ENCODE data around the gene SVOP.
"Not testable (repeated sequence)": the region's sequence is repeated elsewhere in the genome, so short reads cannot be mapped to it uniquely, and the experiment has no call there.

SVOP gene

GRCh38 chr12:109033239-109034196 is 12.7 kb upstream of the SVOP start:
- DNase-seq (ENCODE audit: low read depth), result no peak

- no peak for DNase-seq (ENCODE audit: low read depth)
These were observed 8.5 kb upstream of the SVOP start for GRCh38 chr12:109029411-109029810.

- not testable (repeated sequence) for DNase-seq (ENCODE audit: low read depth)
These were observed 7.8 kb upstream of the SVOP start for GRCh38 chr12:109028624-109029023.

GRCh38 chr12:109027767-109028166 is 6.9 kb upstream of the SVOP start:
- DNase-seq (ENCODE audit: low read depth), result no peak

GRCh38 chr12:109020146-109020795 is 597 bp downstream of the SVOP start:
- DNase-seq (ENCODE audit: low read depth), result no peak

- no peak for DNase-seq (ENCODE audit: low read depth)
These were observed 2.6 kb downstream of the SVOP start for GRCh38 chr12:109018296-109018695.

- DNase-seq (ENCODE audit: low read depth), result no peak
These were observed 3.9 kb downstream of the SVOP start for GRCh38 chr12:109016978-109017377.

- no peak for DNase-seq (ENCODE audit: low read depth)
These were observed 4.9 kb downstream of the SVOP start for GRCh38 chr12:109016016-109016415.

GRCh38 chr12:109014984-109015765 is 5.7 kb downstream of the SVOP start:
- DNase-seq (ENCODE audit: low read depth), result no peak

GRCh38 chr12:109010259-109010658 is 10.6 kb downstream of the SVOP start:
- DNase-seq (ENCODE audit: low read depth), result no peak

- DNase-seq (ENCODE audit: low read depth), result no peak
These were observed 11.1 kb downstream of the SVOP start for GRCh38 chr12:109009766-109010165.

GRCh38 chr12:109004017-109004416 is 16.9 kb downstream of the SVOP start:
- DNase-seq (ENCODE audit: low read depth), result no peak

GRCh38 chr12:108996320-108996719 is 24.5 kb downstream of the SVOP start:
- no peak for DNase-seq (ENCODE audit: low read depth)

- DNase-seq (ENCODE audit: low read depth), result no peak
These were observed 25.4 kb downstream of the SVOP start for GRCh38 chr12:108995370-108995992.

- DNase-seq (ENCODE audit: low read depth), result not testable (repeated sequence)
These were observed 30.8 kb downstream of the SVOP start for GRCh38 chr12:108990103-108990502.

GRCh38 chr12:108989376-108989775 is 31.5 kb downstream of the SVOP start:
- no peak for DNase-seq (ENCODE audit: low read depth)

- no peak for DNase-seq (ENCODE audit: low read depth)
These were observed 35.1 kb downstream of the SVOP start for GRCh38 chr12:108985750-108986149.

- DNase-seq (ENCODE audit: low read depth), result no peak
These were observed 37.6 kb downstream of the SVOP start for GRCh38 chr12:108983227-108983626.

- DNase-seq (ENCODE audit: low read depth), result no peak
These were observed 38.1 kb downstream of the SVOP start for GRCh38 chr12:108982621-108983219.

- no peak for DNase-seq (ENCODE audit: low read depth)
These were observed 39.0 kb downstream of the SVOP start for GRCh38 chr12:108981835-108982234.

- peak; percentile 24 for DNase-seq (ENCODE audit: low read depth)
These were observed 39.8 kb downstream of the SVOP start for GRCh38 chr12:108980831-108981618.
